GM12878 (cell line): ENCODE measurements around the gene C14orf119. TPM values are rescaled to one million over a fixed set of nuclear protein-coding genes. Genes with fewer than 3 reads are reported as not detected.

ENCODE experiments used
- ATAC-seq: fragments of 200-7000 bp; cut with Tn5 transposase; 3 replicates; pipeline ENCODE4 v1.9.1; 2020; ENCODE audit warnings: mild to moderate bottlenecking, moderate library complexity
- BruUV-seq: library from RNA; stranded (reverse); fragments of 400-500 nt; replicated peaks from 2 replicates; lab custom pipeline; 2021; lab: Mats Ljungman, UMichigan
- CTCF ChIA-PET: fragments of 300-600 bp; sonication (Branson Sonifier 250); formaldehyde crosslinking; extraction: SDS; loops from one replicate; lab custom pipeline; 2021; ENCODE audit warnings: inconsistent platforms; lab: Yijun Ruan, JAX
- POLR2A ChIA-PET: fragments of 350-600 bp; formaldehyde crosslinking; extraction: SDS; loops from one replicate; lab custom pipeline; 2021; ENCODE audit warnings: inconsistent platforms; lab: Charles Lee
- RAD21 ChIA-PET: fragments of 300-600 bp; sonication (Branson Sonifier 250); formaldehyde crosslinking; loops from one replicate; lab custom pipeline; 2023; ENCODE audit warnings: antibody characterized with exemption; ENCODE audit not compliant: unreplicated experiment; lab: Charles Lee
- SMC1A ChIA-PET: fragments of 300-600 bp; sonication (Branson Sonifier 250); formaldehyde crosslinking; loops from one replicate; lab custom pipeline; 2023; ENCODE audit not compliant: unreplicated experiment, uncharacterized antibody; lab: Charles Lee
- DNase-seq: peaks from one replicate; pipeline ENCODE4 v3.0.0-alpha.2; 2011; ENCODE audit warnings: low read depth, low spot score
- FAIRE-seq: peaks from 3 replicates; lab custom pipeline; 2011; peaks lifted over from hg19 to GRCh38; lab: Jason Lieb, UNC
- H2AFZ ChIP-seq: 2 replicates; pipeline ENCODE4 v1.6.0; 2011; ENCODE audit warnings: low read depth, low read length, control low read depth; ENCODE audit not compliant: control insufficient read depth
- H3K27ac ChIP-seq: 2 replicates; pipeline ENCODE4 v1.5.1; 2011; ENCODE audit warnings: control low read depth; ENCODE audit not compliant: control insufficient read depth, insufficient read depth
- H3K27me3 ChIP-seq, 2 experiments: replicated peaks in 1 of 2; 2 replicates each; pipeline versions ENCODE4 v1.6.0 to v1.6.1; 2011; ENCODE audit warnings: low read length in 1 of 2; ENCODE audit not compliant: control insufficient read depth in 2 of 2, insufficient read depth in 2 of 2
- H3K36me3 ChIP-seq, 2 experiments: 2 replicates each; pipeline ENCODE4 v1.5.1; 2011; ENCODE audit warnings: low read length in 1 of 2; ENCODE audit not compliant: control insufficient read depth in 2 of 2, insufficient read depth in 2 of 2
- H3K4me1 ChIP-seq: 2 replicates; pipeline ENCODE4 v1.6.1; 2011; ENCODE audit warnings: mild to moderate bottlenecking, low read length, moderate library complexity, mixed read lengths; ENCODE audit not compliant: control insufficient read depth, insufficient read depth
- H3K4me2 ChIP-seq: 2 replicates; pipeline ENCODE4 v1.6.0; 2011; ENCODE audit warnings: control low read depth; ENCODE audit not compliant: control insufficient read depth, insufficient read depth
- H3K4me3 ChIP-seq: fragments of 200-600 bp; sonication (generic); 2 replicates; pipeline ENCODE4 v1.5.1; 2016
- H3K79me2 ChIP-seq: 2 replicates; pipeline ENCODE4 v1.6.0; 2011; ENCODE audit warnings: low read length; ENCODE audit not compliant: control insufficient read depth, insufficient read depth
- H3K9ac ChIP-seq: 2 replicates; pipeline ENCODE4 v1.8.0; 2011; ENCODE audit warnings: low read length, control low read depth, mixed read lengths; ENCODE audit not compliant: control insufficient read depth, insufficient read depth
- H3K9me3 ChIP-seq: replicated peaks from 3 replicates; pipeline ENCODE4 v1.5.1; 2011; ENCODE audit warnings: mild to moderate bottlenecking, low read length; ENCODE audit not compliant: control insufficient read depth, insufficient read depth
- H4K20me1 ChIP-seq: 2 replicates; pipeline ENCODE4 v1.6.0; 2011; ENCODE audit not compliant: control insufficient read depth, insufficient read depth
- EGR1 ChIP-seq, 2 experiments: IDR thresholded peaks; 1 replicate in 1 of 2; 2 replicates in 1 of 2; pipeline ENCODE4 v1.6.1; 2011 to 2012; ENCODE audit warnings: low read depth in 2 of 2, low read length in 2 of 2, borderline replicate concordance in 1 of 2, mild to moderate bottlenecking in 1 of 2, moderate library complexity in 1 of 2
- ELK1 ChIP-seq: IDR thresholded peaks from 2 replicates; pipeline ENCODE4 v1.6.1; 2012; ENCODE audit warnings: low read depth, low read length, improper control_type of control experiment
- FOS ChIP-seq: IDR thresholded peaks from 3 replicates; pipeline ENCODE4 v1.6.1; 2011; ENCODE audit warnings: borderline replicate concordance; ENCODE audit not compliant: insufficient read length; ENCODE audit errors: extremely low read depth
- HSF1 ChIP-seq: fragments of 150-350 bp; IDR thresholded peaks from 2 replicates; pipeline ENCODE4 v1.6.1; 2014; ENCODE audit warnings: mild to moderate bottlenecking, low read depth, low read length
- KDM1A ChIP-seq: fragments of 200-600 bp; sonication (generic); IDR thresholded peaks from 2 replicates; pipeline ENCODE4 v1.6.1; 2016; ENCODE audit warnings: borderline replicate concordance
- RB1 ChIP-seq: fragments of 450-650 bp; formaldehyde crosslinking; IDR thresholded peaks from 2 replicates; pipeline ENCODE4 v1.6.1; 2017; ENCODE audit warnings: mild to moderate bottlenecking, borderline replicate concordance
- SMAD5 ChIP-seq: IDR thresholded peaks from 2 replicates; pipeline ENCODE4 v1.6.1; 2016; ENCODE audit warnings: antibody characterized with exemption, low read depth
- TARDBP ChIP-seq: IDR thresholded peaks from 2 replicates; pipeline ENCODE4 v1.6.1; 2016; ENCODE audit warnings: borderline replicate concordance
- ZBTB40 ChIP-seq: fragments of 450-650 bp; IDR thresholded peaks from 2 replicates; pipeline ENCODE4 v1.6.1; 2016; ENCODE audit warnings: mild to moderate bottlenecking, moderate library complexity, borderline replicate concordance
- WGBS: methylation state at CpG from one replicate; pipeline ENCODE4 v1.1.6; 2016; ENCODE audit warnings: low lambda C conversion rate; ENCODE audit not compliant: insufficient replicate concordance, insufficient coverage; ENCODE audit errors: missing lambda C conversion rate; 5-methylcytosine and 5-hydroxymethylcytosine counted together
- in situ Hi-C: fragments of 300-500 bp; cut with MboI; formaldehyde crosslinking; loops from 9 replicates; pipeline ENCODE4 v1.14.3; 2018; ENCODE audit warnings: mixed read lengths
- intact Hi-C: fragments of 100-400 bp; cut with micrococcal nuclease; formaldehyde crosslinking; loops from one replicate; pipeline ENCODE4 v1.14.2; 2022; ENCODE audit not compliant: unreplicated experiment
- polyA plus RNA-seq, 11 experiments: library from polyadenylated mRNA; depleted of rRNA in 4 of 11; unstranded in 6 of 11; stranded (reverse) in 5 of 11; fragments of >200 nt; fragmentation: Nextera tagmentation in 4 of 11; fragmentation: Illumina TruSeq in 1 of 11; extraction: Ambion mirVana in 4 of 11; extraction: Trizol in 1 of 11; gene quantifications; 1 replicate in 1 of 11; 2 replicates in 10 of 11; pipeline versions ENCODE4 v1.2.1 to v1.2.3, GENCODE V29; 2011 to 2016; ENCODE audit warnings: inconsistent platforms in 2 of 11, missing spikeins in 2 of 11, low read depth in 1 of 11
- total RNA-seq, 4 experiments: library from RNA; depleted of rRNA in 3 of 4; stranded (reverse); fragments of >200 nt in 3 of 4; fragmentation: Illumina TruSeq in 1 of 4; extraction: Trizol in 1 of 4; gene quantifications; 2 replicates each; pipeline versions ENCODE4 v1.2.1 to v1.2.3, GENCODE V29; 2013 to 2021
- TF ChIP-seq, protein P1 (sequence below): fragments of 450-650 bp; IDR thresholded peaks from 2 replicates; pipeline ENCODE4 v1.6.1; 2016; ENCODE audit warnings: mild to moderate bottlenecking
- TF ChIP-seq, protein P2 (sequence below): fragments of 450-650 bp; formaldehyde crosslinking; IDR thresholded peaks from 2 replicates; pipeline ENCODE4 v1.4.0; 2020; ENCODE audit warnings: mild to moderate bottlenecking, moderate library complexity

C14orf119 gene
- total and polyA plus RNA-seq, 10 of the 15 experiments (the other 5 are each of a cell fraction or from before 2014, with no cell fraction given) = 32.3 to 228 (median 57.6) TPM

DNA sequence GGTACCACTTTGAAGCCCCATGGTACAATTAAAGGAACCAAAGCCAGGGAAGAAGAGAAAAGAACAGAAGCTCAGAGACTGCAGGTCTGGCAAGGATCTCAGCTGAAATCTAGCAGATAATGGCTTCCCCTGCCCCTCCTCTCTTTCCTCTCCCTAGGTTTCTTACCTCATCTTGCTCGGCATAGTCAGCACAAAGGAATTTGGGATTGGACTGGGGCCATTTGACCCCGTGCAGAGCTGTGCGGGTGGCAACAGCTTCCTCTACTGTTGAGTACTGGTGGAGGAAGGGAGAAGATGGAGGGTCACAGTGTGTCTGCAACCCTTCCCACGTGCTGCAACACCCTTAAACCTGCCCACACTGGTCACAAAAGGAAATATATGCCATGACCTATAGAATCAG lies 33.3 kb upstream of the C14orf119 start:
- no peak overlapping the region for H2AFZ ChIP-seq
- ChIA-PET POLR2A (interaction anchor here (0.6 to 1.4 kb wide), 3 partner anchors 67 to 1088 kb away, joined by 3 to 10 read pairs (median 6); no protein-coding TSS in a partner anchor), CTCF (interaction anchor here (0.9 to 18.3 kb wide), 9 partner anchors 8 to 132 kb away, joined by 3 to 853 read pairs (median 4); partner anchors contain the start of gene AJUBA), SMC1A (interaction anchor here (0.6 to 2.0 kb wide), 4 partner anchors 9 to 75 kb away, joined by 3 to 13 read pairs (median 6); no protein-coding TSS in a partner anchor), RAD21 (interaction anchor here (1.0 to 1.7 kb wide), 2 partner anchors 67 to 76 kb away, joined by 3 to 7 read pairs; no protein-coding TSS in a partner anchor)
- H3K36me3 ChIP-seq = peaks cover 32 to 45% of the 10 kb centered on the region in 2 experiments
- FAIRE-seq = no peak
- H3K4me2 ChIP-seq = no peak overlapping the region
- 84% methylated on average over 4 of the region's 4 CpGs for WGBS
- no peak overlapping the region for H3K4me3 ChIP-seq
- H3K27me3 ChIP-seq = no peaks in the 10 kb centered on the region
- no peak overlapping the region for H3K9ac ChIP-seq
- H3K27ac ChIP-seq = no peak overlapping the region
- intact Hi-C loops = no loop called here
- in situ Hi-C loops = no loop called here
- ATAC-seq = no peak
- H3K79me2 ChIP-seq = peaks cover 4% of the 10 kb centered on the region
- no TSS peak for BruUV-seq
- H3K4me1 ChIP-seq = peaks cover under 1% of the 10 kb centered on the region
- DNase-seq = no peak
- peaks cover 4% of the 10 kb centered on the region; the same call in 1 of the 2 replicates for H4K20me1 ChIP-seq
- H3K9me3 ChIP-seq = no peaks in the 10 kb centered on the region
- TF ChIP-seq ELK1 = no peak
- no peak for TF ChIP-seq RB1
- TF ChIP-seq HSF1 = no peak
- TF ChIP-seq KDM1A = no peak
- TF ChIP-seq, protein P1, sequence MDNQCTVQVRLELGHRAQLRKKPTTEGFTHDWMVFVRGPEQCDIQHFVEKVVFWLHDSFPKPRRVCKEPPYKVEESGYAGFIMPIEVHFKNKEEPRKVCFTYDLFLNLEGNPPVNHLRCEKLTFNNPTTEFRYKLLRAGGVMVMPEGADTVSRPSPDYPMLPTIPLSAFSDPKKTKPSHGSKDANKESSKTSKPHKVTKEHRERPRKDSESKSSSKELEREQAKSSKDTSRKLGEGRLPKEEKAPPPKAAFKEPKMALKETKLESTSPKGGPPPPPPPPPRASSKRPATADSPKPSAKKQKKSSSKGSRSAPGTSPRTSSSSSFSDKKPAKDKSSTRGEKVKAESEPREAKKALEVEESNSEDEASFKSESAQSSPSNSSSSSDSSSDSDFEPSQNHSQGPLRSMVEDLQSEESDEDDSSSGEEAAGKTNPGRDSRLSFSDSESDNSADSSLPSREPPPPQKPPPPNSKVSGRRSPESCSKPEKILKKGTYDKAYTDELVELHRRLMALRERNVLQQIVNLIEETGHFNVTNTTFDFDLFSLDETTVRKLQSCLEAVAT = no peak
- TF ChIP-seq, protein P2, sequence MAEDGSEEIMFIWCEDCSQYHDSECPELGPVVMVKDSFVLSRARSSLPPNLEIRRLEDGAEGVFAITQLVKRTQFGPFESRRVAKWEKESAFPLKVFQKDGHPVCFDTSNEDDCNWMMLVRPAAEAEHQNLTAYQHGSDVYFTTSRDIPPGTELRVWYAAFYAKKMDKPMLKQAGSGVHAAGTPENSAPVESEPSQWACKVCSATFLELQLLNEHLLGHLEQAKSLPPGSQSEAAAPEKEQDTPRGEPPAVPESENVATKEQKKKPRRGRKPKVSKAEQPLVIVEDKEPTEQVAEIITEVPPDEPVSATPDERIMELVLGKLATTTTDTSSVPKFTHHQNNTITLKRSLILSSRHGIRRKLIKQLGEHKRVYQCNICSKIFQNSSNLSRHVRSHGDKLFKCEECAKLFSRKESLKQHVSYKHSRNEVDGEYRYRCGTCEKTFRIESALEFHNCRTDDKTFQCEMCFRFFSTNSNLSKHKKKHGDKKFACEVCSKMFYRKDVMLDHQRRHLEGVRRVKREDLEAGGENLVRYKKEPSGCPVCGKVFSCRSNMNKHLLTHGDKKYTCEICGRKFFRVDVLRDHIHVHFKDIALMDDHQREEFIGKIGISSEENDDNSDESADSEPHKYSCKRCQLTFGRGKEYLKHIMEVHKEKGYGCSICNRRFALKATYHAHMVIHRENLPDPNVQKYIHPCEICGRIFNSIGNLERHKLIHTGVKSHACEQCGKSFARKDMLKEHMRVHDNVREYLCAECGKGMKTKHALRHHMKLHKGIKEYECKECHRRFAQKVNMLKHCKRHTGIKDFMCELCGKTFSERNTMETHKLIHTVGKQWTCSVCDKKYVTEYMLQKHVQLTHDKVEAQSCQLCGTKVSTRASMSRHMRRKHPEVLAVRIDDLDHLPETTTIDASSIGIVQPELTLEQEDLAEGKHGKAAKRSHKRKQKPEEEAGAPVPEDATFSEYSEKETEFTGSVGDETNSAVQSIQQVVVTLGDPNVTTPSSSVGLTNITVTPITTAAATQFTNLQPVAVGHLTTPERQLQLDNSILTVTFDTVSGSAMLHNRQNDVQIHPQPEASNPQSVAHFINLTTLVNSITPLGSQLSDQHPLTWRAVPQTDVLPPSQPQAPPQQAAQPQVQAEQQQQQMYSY (CRISPR knock-in tag) = no peak
- TF ChIP-seq SMAD5 = no peak
- no peak for TF ChIP-seq TARDBP
- no peak for TF ChIP-seq EGR1 (IDR thresholded peaks at IDR 0.05; ENCODE audit: borderline replicate concordance in 1 of 2, low read depth in 2 of 2, low read length in 2 of 2)
- no peak for TF ChIP-seq ZBTB40
- no peak for TF ChIP-seq FOS
